ENCODE results near the gene GSAP. TPM values are rescaled to one million over a fixed set of nuclear protein-coding genes. Genes with fewer than 3 reads are reported as not detected.
A peak's percentile ranks its signal among the peaks of the same experiment; 100 is the strongest.
"Not testable (repeated sequence)": the region's sequence is repeated elsewhere in the genome, so short reads cannot be mapped to it uniquely, and the experiment has no call there.

GSAP gene, protein sequence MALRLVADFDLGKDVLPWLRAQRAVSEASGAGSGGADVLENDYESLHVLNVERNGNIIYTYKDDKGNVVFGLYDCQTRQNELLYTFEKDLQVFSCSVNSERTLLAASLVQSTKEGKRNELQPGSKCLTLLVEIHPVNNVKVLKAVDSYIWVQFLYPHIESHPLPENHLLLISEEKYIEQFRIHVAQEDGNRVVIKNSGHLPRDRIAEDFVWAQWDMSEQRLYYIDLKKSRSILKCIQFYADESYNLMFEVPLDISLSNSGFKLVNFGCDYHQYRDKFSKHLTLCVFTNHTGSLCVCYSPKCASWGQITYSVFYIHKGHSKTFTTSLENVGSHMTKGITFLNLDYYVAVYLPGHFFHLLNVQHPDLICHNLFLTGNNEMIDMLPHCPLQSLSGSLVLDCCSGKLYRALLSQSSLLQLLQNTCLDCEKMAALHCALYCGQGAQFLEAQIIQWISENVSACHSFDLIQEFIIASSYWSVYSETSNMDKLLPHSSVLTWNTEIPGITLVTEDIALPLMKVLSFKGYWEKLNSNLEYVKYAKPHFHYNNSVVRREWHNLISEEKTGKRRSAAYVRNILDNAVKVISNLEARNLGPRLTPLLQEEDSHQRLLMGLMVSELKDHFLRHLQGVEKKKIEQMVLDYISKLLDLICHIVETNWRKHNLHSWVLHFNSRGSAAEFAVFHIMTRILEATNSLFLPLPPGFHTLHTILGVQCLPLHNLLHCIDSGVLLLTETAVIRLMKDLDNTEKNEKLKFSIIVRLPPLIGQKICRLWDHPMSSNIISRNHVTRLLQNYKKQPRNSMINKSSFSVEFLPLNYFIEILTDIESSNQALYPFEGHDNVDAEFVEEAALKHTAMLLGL
- total RNA-seq: 10 to 100 TPM; 43.1 to 65.2 (median 52.4) TPM

DNA sequence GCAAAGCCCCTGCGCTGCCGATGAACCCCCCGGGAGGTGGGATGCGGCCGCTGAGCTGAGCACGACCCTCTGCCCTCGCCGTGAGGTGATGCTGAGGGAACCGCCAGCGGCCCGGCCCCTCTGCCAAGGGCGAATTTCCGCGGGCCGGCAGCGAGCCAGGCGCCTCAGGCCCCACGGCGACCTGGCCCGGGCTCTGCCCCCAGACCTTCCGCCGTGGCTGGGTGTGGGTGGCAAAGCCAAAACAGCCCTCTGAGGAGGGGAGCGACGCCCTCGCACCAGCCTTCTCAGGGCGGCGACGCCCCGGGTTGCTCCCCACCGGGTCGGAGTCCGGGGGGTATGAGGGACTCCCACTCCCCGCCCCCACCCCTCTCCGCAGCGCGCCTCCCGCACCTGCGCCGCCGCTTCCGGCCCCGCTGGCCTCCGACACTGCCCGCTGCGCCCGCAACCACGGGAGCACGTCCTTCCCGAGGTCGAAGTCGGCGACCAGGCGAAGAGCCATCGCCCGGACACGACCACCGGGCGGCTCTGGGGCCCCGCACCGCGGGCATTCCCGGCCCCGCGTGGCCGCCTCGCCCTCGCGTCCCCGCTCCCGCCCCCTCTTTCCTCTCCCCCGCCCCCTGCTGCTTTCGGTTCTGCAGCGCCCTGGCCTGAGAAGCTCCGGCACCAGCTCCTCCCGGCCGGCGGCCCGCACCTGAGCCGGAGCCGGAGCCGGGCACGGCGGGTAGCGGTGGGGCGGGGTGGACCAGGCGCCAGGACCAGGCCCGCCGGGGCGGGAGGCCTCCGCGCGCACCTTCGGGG is at the start of gene GSAP:
TSS of gene GSAP (minus strand) at position 527 of the 798 bp plus-strand sequence. CDS start at position 499, 28 bp downstream.
- peak within 1 kb of the TSS; percentile 33 to 79 (median 47) for H3K4me3 ChIP-seq (replicated peaks in 1 of 3)
- peak within 1 kb of the TSS; percentile 94 to 98 (median 97) for H3K27ac ChIP-seq
- 3 to 20% methylated on average over 1 to 6 of the region's 93 CpGs for WGBS, 2 donors
- H3K36me3 ChIP-seq: no peaks in the 10 kb centered on the region
- TF ChIP-seq POLR2A (IDR thresholded peaks at IDR 0.05): peak in 1 of 2 donors; percentile 67
- TF ChIP-seq, protein P1, sequence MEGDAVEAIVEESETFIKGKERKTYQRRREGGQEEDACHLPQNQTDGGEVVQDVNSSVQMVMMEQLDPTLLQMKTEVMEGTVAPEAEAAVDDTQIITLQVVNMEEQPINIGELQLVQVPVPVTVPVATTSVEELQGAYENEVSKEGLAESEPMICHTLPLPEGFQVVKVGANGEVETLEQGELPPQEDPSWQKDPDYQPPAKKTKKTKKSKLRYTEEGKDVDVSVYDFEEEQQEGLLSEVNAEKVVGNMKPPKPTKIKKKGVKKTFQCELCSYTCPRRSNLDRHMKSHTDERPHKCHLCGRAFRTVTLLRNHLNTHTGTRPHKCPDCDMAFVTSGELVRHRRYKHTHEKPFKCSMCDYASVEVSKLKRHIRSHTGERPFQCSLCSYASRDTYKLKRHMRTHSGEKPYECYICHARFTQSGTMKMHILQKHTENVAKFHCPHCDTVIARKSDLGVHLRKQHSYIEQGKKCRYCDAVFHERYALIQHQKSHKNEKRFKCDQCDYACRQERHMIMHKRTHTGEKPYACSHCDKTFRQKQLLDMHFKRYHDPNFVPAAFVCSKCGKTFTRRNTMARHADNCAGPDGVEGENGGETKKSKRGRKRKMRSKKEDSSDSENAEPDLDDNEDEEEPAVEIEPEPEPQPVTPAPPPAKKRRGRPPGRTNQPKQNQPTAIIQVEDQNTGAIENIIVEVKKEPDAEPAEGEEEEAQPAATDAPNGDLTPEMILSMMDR (IDR thresholded peaks at IDR 0.05): no peak
- peak; percentile 82 to 83 for DNase-seq
- intact Hi-C loops (cut with DNase I): no loop called here
- H3K9me3 ChIP-seq: no peaks in the 10 kb centered on the region
- H3K27me3 ChIP-seq: no peaks in the 10 kb centered on the region
- H3K4me1 ChIP-seq: peaks cover 10 to 24% of the 10 kb centered on the region in 2 donors

DNA sequence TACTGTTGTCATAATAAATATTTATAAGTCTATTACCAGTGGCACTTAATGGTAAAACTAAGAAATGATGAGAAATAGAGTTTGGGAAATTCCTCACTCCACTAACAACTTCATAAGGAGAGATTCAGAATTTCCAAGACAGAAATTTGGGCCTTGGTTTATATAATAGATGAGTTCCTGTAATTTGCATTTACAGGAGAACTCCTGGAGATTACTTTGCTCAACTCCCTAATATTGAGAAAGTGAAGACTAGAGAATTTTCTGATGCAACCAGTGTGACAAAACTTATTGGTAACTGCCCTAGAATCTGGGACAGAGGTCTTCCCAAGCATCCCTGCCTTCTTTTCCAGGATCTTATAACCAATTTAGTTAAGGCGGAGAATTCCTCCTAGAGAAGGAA is 49.1 kb upstream of the GSAP start:
- TF ChIP-seq POLR2A (IDR thresholded peaks at IDR 0.05): no peak
- no peak for DNase-seq
- WGBS, 2 donors: 98 to 100% methylated on average over 1 of the region's 1 CpG
- Histone ChIP-seq H3K4me3 (replicated peaks in 1 of 3) (no peak overlapping the region), H3K36me3 (no peaks in the 10 kb centered on the region), H3K4me1 (peaks cover 5% of the 10 kb centered on the region in 2 donors), H3K27me3 (no peaks in the 10 kb centered on the region), H3K9me3 (no peaks in the 10 kb centered on the region), H3K27ac (no peak overlapping the region)
- intact Hi-C loops (cut with DNase I): no loop called here

DNA sequence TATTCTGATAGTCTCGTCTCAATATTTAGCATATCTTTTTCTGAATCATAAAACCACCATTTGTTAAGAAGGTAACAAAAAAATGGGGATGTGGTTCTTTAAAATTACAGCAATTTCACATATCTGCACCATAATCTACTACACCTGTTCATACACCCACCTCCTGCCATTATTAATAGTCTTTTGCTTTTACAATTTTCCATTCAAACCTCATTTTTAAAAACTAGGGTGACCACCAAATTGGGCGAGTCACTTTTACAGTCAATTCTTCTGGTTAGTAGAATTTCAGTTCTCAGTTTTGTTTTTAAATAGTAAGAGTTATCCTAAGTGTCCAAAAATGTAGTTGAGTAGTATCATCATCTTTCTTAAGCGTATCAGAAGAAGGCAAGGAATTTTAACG is 48.4 kb upstream of the GSAP start:
- WGBS, 2 donors: 93 to 96% methylated on average over 4 of the region's 4 CpGs
- intact Hi-C loops (cut with DNase I): no loop called here
- Histone ChIP-seq H3K9me3 (no peaks in the 10 kb centered on the region), H3K27me3 (no peaks in the 10 kb centered on the region), H3K4me1 (peaks cover 5% of the 10 kb centered on the region in 2 donors), H3K4me3 (replicated peaks in 1 of 3) (no peak overlapping the region), H3K36me3 (no peaks in the 10 kb centered on the region), H3K27ac (no peak overlapping the region)
- no peak for TF ChIP-seq POLR2A (IDR thresholded peaks at IDR 0.05)
- TF ChIP-seq, protein P1 (IDR thresholded peaks at IDR 0.05): no peak
- DNase-seq: no peak

DNA sequence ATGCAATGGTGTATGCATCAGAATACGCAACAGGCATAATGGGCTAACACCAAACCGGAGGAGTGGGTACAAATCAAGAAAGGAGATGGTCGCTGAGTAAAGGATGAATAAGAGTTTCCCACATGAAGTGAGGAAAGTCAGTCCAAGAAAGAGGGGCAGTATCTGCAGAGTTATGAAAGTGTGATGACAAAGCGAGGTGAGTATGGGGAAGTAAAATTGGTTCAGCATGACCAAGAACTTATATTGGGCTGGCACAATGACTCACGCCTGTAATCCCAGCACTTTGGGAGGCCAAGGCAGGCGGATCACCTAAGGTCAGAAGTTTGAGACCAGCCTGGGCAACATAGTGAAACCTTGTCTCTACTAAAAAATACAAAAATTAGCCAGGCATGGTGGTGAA is 47.5 kb upstream of the GSAP start:
- H3K4me1 ChIP-seq; H3K9me3 ChIP-seq; intact Hi-C loops (cut with DNase I); H3K27me3 ChIP-seq; H3K4me3 ChIP-seq (replicated peaks in 1 of 3); H3K36me3 ChIP-seq; DNase-seq; H3K27ac ChIP-seq: not testable (repeated sequence)
- WGBS, 2 donors: 92 to 94% methylated on average over 6 of the region's 6 CpGs

DNA sequence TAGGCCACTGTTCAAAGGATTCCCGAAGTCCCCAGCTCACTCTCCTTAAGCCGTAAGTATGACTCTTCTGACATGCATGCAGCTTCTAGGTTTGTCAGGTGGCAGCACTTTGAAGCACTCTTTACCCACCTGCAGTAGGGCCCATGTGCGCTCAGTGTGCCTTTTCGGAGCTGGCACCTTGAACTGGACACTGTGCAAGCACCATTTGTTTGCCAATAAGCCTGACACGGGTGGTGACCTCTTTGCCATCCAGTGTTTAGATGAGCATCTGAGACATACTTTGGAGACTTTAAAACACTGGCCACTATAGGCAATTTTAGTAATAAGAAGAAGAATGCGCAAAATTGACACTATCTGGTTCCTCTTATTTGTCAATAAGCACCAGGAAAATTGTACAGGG is 45.7 kb upstream of the GSAP start:
- Histone ChIP-seq H3K9me3 (no peaks in the 10 kb centered on the region), H3K27me3 (no peaks in the 10 kb centered on the region), H3K4me1 (peaks cover 5% of the 10 kb centered on the region in 2 donors), H3K36me3 (no peaks in the 10 kb centered on the region), H3K27ac (no peak overlapping the region), H3K4me3 (replicated peaks in 1 of 3) (no peak overlapping the region)
- no peak for DNase-seq
- 76 to 83% methylated on average over 6 of the region's 6 CpGs for WGBS, 2 donors
- TF ChIP-seq, protein P1 (IDR thresholded peaks at IDR 0.05): no peak
- intact Hi-C loops (cut with DNase I): no loop called here

All from thyroid gland (tissue), 4 donors.